ENCODE measurements around the gene DPF1.

DPF1 gene

GRCh38 chr19:38196245-38196837, 27.7 kb downstream of the DPF1 start:
- no peak for DNase-seq

DNA sequence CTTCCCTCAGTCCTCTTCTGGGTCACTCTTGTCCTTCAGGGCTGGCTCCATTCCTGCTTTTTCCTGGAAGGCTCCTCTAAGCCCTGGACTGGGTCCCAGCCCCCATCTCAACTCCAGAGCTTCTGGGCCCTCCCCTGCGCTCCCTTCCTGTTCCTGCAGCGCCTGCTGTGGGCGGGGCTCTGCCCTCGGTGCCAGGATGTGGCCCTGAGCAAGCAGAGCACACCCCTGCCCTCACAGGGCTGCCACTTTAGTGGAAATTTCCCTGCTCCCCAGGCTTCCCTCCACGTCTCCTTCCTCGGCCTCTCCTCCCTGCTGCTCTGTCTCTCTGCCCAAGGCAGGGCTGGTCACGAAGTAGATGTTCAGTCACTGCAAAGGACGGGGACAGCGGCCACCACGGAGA, 28.8 kb downstream of the DPF1 start:
- DNase-seq = no peak

DNA sequence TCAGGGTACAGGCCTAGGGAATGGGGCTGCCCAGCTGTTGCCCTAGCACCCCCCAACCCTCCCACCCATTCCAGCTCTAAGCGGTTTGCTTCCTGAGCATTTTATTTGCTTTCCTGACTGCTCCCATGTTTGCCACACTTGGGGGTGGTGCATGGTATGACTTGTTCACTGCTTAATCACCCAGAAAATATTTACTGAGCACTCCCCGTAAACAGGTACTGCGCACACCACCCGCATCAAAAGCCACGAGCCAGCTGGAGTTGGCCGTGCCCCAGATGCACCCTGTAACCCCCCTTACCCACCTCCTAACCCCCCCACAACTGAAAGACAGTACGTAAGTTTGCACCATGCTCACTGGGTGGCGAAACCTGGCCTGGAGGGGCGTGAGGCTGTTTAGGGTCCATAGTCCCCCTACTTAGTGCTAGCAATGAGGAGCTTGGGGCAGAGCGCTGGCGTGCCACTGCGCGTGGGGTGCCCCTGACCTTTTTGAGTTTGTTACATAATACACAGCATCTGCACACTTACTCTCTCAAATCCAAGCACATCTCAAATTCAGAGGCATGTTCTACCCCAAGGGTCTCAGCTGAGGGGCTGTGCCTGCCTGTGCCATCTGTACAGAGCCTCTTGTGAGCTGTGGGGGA, 29.8 kb downstream of the DPF1 start:
- DNase-seq = no peak

DNA sequence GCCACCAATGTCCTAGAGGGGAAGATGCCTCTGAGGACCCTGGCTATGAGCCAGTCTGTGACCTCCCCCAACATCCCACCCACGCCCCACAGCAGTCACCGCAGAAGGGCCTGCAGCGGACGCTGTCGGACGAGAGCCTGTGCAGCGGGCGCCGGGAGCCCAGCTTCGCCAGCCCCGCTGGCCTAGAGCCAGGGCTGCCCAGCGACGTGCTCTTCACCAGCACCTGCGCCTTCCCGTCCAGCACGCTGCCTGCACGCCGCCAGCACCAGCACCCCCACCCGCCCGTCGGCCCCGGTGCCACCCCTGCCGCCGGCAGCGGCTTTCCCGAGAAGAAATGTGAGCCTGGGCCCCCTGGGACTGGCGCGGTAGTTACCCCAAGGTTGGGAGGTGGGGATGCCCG, 30.6 kb downstream of the DPF1 start:
- no peak for DNase-seq

DNA sequence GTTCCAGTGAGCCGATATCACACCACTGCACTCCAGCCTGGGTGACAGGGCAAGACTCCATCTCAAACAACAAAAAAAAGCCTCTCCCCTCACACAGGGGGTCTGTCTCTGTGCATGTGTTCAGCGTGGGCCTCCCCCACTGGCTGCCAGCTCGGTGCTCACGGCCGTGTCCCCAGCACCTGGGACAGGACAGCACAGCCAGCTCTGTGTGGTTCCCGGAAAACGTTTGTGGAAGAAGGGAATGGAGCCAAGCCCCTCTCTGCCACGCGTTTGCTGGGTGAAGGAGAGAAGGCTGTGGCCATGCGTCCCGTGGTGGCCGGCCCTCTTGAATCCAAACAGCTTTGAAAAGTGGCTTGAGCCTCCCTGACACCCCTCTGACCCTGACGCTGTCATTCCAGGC, 32.3 kb downstream of the DPF1 start:
- no peak for DNase-seq

- no peak for DNase-seq
These were observed 33.2 kb downstream of the DPF1 start for GRCh38 chr19:38190793-38191192.

DNA sequence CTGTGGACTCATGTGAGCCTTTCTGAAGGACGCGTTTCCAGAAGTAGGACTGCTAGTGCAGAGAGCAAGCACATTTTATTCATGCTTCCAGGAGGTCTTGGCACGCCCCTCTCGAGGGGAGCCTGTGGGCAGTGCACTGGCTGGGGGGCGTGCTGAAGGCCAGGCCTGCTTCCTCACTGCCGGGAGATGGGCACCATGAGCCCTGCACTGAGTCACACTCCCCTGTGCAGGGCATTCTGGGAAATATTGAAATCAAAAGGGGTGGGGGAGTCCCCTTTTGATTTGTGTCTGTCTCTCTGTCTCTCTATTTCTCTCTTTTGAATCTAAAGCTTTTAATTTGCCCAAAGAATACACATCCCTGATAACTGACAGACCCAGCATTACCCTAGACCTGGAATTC, 34.0 kb downstream of the DPF1 start:
- no peak for DNase-seq

- no peak for DNase-seq
These were observed 38.5 kb downstream of the DPF1 start for GRCh38 chr19:38185562-38185961.

GRCh38 chr19:38184815-38185214, 39.2 kb downstream of the DPF1 start:
- DNase-seq = no peak

- DNase-seq = no peak
These were observed 40.6 kb downstream of the DPF1 start for GRCh38 chr19:38183251-38183897.

- DNase-seq = no peak
These were observed 41.3 kb downstream of the DPF1 start for GRCh38 chr19:38182536-38183210.

GRCh38 chr19:38180071-38180470, 44.0 kb downstream of the DPF1 start:
- DNase-seq = no peak

DNA sequence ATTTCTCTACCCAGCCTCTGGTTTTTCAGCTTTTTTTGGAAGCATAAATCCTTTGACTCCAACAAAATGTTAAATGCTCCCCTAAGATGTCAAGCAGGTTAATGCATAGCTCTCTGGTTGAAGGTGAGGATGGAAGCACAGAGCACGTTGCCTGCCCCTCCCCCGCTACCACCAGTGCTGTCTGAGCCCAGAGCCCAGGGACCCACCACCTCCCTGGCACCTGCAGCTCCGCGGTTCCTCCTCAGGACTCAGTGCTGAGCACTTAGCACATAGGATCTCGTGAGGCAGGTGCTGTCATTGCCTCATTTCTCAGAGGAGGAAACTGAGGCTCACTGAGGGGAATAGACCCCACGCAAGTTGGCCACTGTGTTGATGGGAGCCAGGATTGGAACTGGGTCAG, 48.6 kb downstream of the DPF1 start:
- no peak for DNase-seq

DNA sequence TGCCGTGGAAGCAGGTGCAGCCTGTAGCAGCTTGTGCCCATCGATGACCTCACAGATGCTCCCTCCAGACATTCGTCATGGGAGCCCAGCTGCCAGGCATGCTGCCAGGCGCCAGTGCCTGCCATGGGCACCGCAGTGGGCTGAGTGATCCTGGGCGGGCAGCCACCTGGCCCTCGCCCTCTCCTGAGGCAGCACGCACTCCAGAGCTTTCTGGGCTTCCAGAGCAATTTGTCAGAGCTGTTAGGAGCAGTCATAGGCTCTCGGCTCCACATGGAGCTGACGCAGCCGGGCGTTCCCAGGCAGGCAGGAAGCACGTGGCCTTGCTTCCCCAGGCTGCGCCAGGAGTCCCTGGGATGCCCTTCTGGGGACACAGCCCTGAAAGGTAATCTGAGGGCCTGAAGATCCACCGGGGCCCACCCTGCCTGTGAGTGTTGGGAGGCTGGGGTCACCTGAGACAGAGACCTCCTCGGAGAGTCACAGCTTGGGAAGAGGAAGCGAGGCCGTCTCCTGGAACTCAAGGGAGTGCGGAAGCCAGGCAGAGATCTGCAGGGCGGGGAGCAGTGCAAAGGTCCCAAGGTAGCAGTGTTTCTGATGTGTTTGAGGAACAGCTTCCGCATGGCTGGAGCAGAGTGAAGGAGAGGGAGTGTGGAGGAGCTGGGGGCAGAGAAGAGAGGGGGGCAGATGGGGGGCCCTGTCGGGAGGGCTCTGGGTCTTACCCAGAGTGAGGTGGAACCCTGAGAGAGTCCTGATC, 50.6 kb downstream of the DPF1 start:
- no peak for DNase-seq

DNA sequence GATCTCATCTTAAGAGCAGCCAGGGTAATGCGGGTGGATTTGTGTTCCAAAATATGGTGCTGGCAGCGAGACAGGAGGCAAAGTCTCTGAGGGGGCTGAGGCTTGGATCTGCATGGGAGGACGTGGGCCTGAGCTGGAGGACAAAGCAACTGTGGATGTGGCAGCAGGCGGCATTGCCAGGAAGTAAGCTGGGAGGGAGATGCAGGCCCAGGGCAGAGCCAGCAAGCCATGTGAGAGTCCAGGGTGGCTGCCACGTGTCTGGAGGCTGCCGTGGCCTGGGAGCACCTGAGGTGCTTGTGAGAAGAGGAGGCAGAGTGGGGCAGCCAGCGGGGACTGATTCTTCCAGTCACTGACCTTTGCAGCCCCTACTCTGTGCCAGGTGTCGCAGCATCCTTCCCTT, 52.0 kb downstream of the DPF1 start:
- DNase-seq = no peak

DNA sequence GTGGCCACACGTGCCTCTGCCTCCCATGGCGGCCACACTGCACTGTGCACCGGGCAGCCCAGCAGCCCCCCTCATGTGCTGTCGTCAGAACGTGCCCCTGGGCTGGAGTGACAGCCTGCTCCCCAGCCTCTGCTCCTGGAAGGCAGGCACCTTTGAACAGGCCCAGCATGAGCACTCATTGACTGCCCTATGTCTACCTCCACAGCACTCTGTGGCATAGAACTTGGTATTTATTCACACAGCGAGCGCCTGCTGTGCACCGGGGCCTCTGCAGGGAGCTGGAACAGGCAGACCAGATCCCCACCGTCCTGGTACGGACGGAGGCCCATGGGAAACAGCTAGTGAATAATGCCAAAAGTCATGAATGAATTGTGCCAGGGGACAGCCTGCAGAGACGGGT, 53.7 kb downstream of the DPF1 start:
- DNase-seq = no peak

GRCh38 chr19:38168637-38169036, 55.4 kb downstream of the DPF1 start:
- DNase-seq = no peak

GRCh38 chr19:38165335-38165734, 58.7 kb downstream of the DPF1 start:
- no peak for DNase-seq

DNA sequence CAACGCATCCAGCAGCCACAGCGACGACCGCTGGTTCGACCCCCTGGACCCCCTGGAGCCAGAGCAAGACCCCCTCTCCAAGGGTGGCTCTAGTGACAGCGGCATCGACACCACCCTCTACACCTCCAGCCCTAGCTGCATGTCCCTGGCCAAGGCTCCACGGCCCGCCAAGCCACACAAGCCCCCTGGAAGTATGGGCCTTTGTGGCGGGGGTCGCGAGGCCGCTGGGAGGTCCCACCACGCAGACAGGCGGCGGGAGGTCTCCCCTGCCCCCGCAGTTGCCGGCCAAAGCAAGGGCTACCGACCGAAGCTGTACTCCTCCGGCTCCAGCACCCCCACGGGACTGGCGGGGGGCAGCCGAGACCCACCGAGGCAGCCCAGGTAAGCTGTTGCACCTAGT, 59.5 kb downstream of the DPF1 start:
- DNase-seq = no peak

- no peak for DNase-seq
These were observed 60.4 kb downstream of the DPF1 start for GRCh38 chr19:38163419-38164290.

GRCh38 chr19:38162632-38163031, 61.4 kb downstream of the DPF1 start:
- DNase-seq = no peak

DNA sequence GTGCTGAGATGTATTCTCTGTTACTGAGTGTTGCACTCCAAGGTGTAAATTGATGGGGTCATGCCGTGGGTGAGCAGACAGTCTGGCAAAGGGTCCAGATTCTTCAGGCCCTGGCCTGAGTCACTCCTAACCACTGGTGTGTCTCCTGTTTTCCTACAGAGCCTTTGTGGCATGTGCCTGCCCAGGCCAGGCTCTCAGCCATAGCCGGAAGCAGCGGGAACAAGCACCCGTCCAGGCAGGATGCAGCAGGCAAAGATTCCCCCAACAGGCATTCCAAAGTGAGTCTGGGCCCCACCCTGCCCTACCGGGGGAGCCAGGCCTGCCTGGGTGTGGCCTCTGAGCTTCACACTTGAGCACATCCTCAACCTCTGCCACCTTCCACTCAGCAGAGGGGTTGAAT, 61.9 kb downstream of the DPF1 start:
- no peak for DNase-seq
